H1 (cell line): Measurements from ENCODE around the gene ZNF394. TPM values are rescaled to one million over a fixed set of nuclear protein-coding genes. Genes with fewer than 3 reads are reported as not detected.
A peak's percentile ranks its signal among the peaks of the same experiment; 100 is the strongest.

Source experiments
- CTCF ChIA-PET: fragments of 300-600 bp; sonication (Branson Sonifier 250); formaldehyde crosslinking; loops from one replicate; lab custom pipeline; 2021; ENCODE audit not compliant: partially characterized antibody; lab: Charles Lee
- POLR2A ChIA-PET: fragments of 300-600 bp; sonication (Branson Sonifier 250); formaldehyde crosslinking; loops from one replicate; lab custom pipeline; 2021; ENCODE audit warnings: inconsistent platforms; ENCODE audit not compliant: partially characterized antibody; lab: Charles Lee
- DNase-seq, 2 experiments: peaks; one replicate each; pipeline versions ENCODE4 v3.0.0 to v3.0.0-alpha.2; 2010 to 2022; ENCODE audit warnings: low spot score in 2 of 2, low read depth in 1 of 2, mixed read lengths in 1 of 2
- FAIRE-seq: peaks from 2 replicates; lab custom pipeline; 2011; peaks lifted over from hg19 to GRCh38; lab: Jason Lieb, UNC
- H2AFZ ChIP-seq: 2 replicates; pipeline ENCODE4 v1.8.1; 2012; ENCODE audit warnings: low read length, inconsistent platforms
- H2AK5ac ChIP-seq: 2 replicates; pipeline ENCODE4 v1.6.1; 2013; ENCODE audit warnings: low read depth, low read length
- H2BK120ac ChIP-seq: replicated peaks from 2 replicates; pipeline ENCODE3; 2013; ENCODE audit warnings: low read depth, low read length, inconsistent platforms
- H2BK12ac ChIP-seq: 2 replicates; pipeline ENCODE4 v1.6.1; 2013; ENCODE audit warnings: low read depth, low read length
- H2BK15ac ChIP-seq: 2 replicates; pipeline ENCODE4 v1.6.1; 2013; ENCODE audit warnings: low read length
- H2BK20ac ChIP-seq: 2 replicates; pipeline ENCODE4 v1.6.1; 2013; ENCODE audit warnings: low read length
- H2BK5ac ChIP-seq: 2 replicates; pipeline ENCODE4 v1.6.1; 2013; ENCODE audit warnings: low read depth, low read length
- H3K14ac ChIP-seq: 2 replicates; pipeline ENCODE4 v1.6.1; 2013; ENCODE audit warnings: inconsistent platforms; ENCODE audit not compliant: insufficient read length
- H3K18ac ChIP-seq: 2 replicates; pipeline ENCODE4 v1.6.1; 2013; ENCODE audit warnings: low read length; ENCODE audit errors: extremely low read depth
- H3K23ac ChIP-seq: 2 replicates; pipeline ENCODE4 v1.6.1; 2013; ENCODE audit warnings: inconsistent platforms; ENCODE audit not compliant: insufficient read length
- H3K23me2 ChIP-seq: 2 replicates; pipeline ENCODE4 v1.6.1; 2013; ENCODE audit warnings: low read depth, low read length
- H3K27ac ChIP-seq: 2 replicates; pipeline ENCODE4 v1.6.1; 2011; ENCODE audit warnings: low read depth, low read length, inconsistent platforms
- H3K27me3 ChIP-seq, 4 experiments: replicated peaks in 1 of 4; 1 replicate in 1 of 4; 2 replicates in 3 of 4; pipeline versions ENCODE4 v1.6.1 to v1.8.1; 2011 to 2013; ENCODE audit warnings: low read length in 3 of 4, mild to moderate bottlenecking in 3 of 4, inconsistent platforms in 2 of 4, mixed read lengths in 2 of 4, moderate library complexity in 1 of 4; ENCODE audit not compliant: control insufficient read depth in 3 of 4, insufficient read depth in 3 of 4; ENCODE audit errors: extremely low read depth in 1 of 4
- H3K36me3 ChIP-seq, 4 experiments: 2 replicates each; pipeline versions ENCODE4 v1.6.1 to v1.8.1; 2011 to 2013; ENCODE audit warnings: mild to moderate bottlenecking in 4 of 4, low read length in 3 of 4, moderate library complexity in 2 of 4, control low read depth in 1 of 4, inconsistent platforms in 1 of 4; ENCODE audit not compliant: insufficient read depth in 4 of 4, control insufficient read depth in 2 of 4
- H3K4ac ChIP-seq: replicated peaks from 2 replicates; pipeline ENCODE3; 2013; ENCODE audit warnings: low read length, low read depth, mixed read lengths, inconsistent platforms; ENCODE audit not compliant: insufficient read length
- H3K4me1 ChIP-seq, 4 experiments: replicated peaks in 1 of 4; 1 replicate in 1 of 4; 2 replicates in 3 of 4; pipeline versions ENCODE4 v1.6.1 to v1.8.1; 2011 to 2013; ENCODE audit warnings: low read length in 3 of 4, inconsistent platforms in 2 of 4, mixed read lengths in 1 of 4; ENCODE audit not compliant: insufficient read depth in 4 of 4, control insufficient read depth in 3 of 4
- H3K4me2 ChIP-seq, 2 experiments: 2 replicates each; pipeline versions ENCODE4 v1.6.1 to v1.8.1; 2011 to 2013; ENCODE audit warnings: low read depth in 2 of 2, low read length in 2 of 2, control low read depth in 1 of 2, inconsistent platforms in 1 of 2, mild to moderate bottlenecking in 1 of 2; ENCODE audit not compliant: insufficient read depth in 1 of 2
- H3K4me3 ChIP-seq, 4 experiments: fragments of 200-600, 300-600 bp in 1 of 4; sonication (generic), shearing (Covaris generic), sonication (Bioruptor Twin) in 1 of 4; 2 replicates each; pipeline versions ENCODE4 v1.5.1 to v1.8.1; 2011 to 2016; ENCODE audit warnings: low read length in 4 of 4, low read depth in 3 of 4, control low read depth in 2 of 4, inconsistent platforms in 2 of 4, mild to moderate bottlenecking in 2 of 4, mixed read lengths in 1 of 4, moderate library complexity in 1 of 4; ENCODE audit not compliant: insufficient read depth in 2 of 4; ENCODE audit errors: extremely low read depth in 1 of 4
- H3K56ac ChIP-seq: replicated peaks from 2 replicates; pipeline ENCODE3; 2013; ENCODE audit warnings: low read depth, mild to moderate bottlenecking, mixed read lengths, low read length, inconsistent platforms; ENCODE audit not compliant: insufficient read length
- H3K79me1 ChIP-seq: 2 replicates; pipeline ENCODE4 v1.6.1; 2013; ENCODE audit warnings: low read depth, low read length, control low read depth
- H3K79me2 ChIP-seq, 2 experiments: 2 replicates each; pipeline versions ENCODE4 v1.6.1 to v1.8.1; 2012 to 2013; ENCODE audit warnings: low read length in 2 of 2, mild to moderate bottlenecking in 2 of 2, inconsistent platforms in 1 of 2; ENCODE audit not compliant: insufficient read depth in 2 of 2, control insufficient read depth in 1 of 2
- H3K9ac ChIP-seq, 4 experiments: replicated peaks in 1 of 4; 1 replicate in 1 of 4; 2 replicates in 3 of 4; pipeline versions ENCODE4 v1.6.1 to v1.8.1; 2011 to 2013; ENCODE audit warnings: low read depth in 3 of 4, low read length in 3 of 4, control low read depth in 2 of 4, mild to moderate bottlenecking in 2 of 4, moderate library complexity in 2 of 4, inconsistent platforms in 1 of 4; ENCODE audit errors: extremely low read depth in 1 of 4
- H3K9me3 ChIP-seq, 2 experiments: 2 replicates each; pipeline versions ENCODE4 v1.6.1 to v1.8.1; 2012 to 2013; ENCODE audit warnings: mild to moderate bottlenecking in 2 of 2, moderate library complexity in 2 of 2, control low read depth in 1 of 2, inconsistent platforms in 1 of 2, low read depth in 1 of 2, low read length in 1 of 2, mixed read lengths in 1 of 2; ENCODE audit not compliant: insufficient read depth in 2 of 2
- H4K20me1 ChIP-seq, 2 experiments: replicated peaks in 1 of 2; 2 replicates each; pipeline versions ENCODE3 to v1.8.1; 2011 to 2013; ENCODE audit warnings: inconsistent platforms in 2 of 2, low read length in 2 of 2, mild to moderate bottlenecking in 1 of 2; ENCODE audit not compliant: insufficient read depth in 2 of 2, control insufficient read depth in 1 of 2
- H4K5ac ChIP-seq: 2 replicates; pipeline ENCODE4 v1.6.1; 2013; ENCODE audit warnings: low read length, low read depth, mixed read lengths, inconsistent platforms; ENCODE audit not compliant: insufficient read length
- H4K8ac ChIP-seq: 2 replicates; pipeline ENCODE4 v1.8.0; 2013; ENCODE audit warnings: mild to moderate bottlenecking, moderate library complexity, low read length, inconsistent platforms; ENCODE audit not compliant: insufficient read depth; ENCODE audit errors: extremely low read depth
- H4K91ac ChIP-seq: replicated peaks from 2 replicates; pipeline ENCODE3; 2013; ENCODE audit warnings: low read length, mixed read lengths, inconsistent platforms; ENCODE audit not compliant: insufficient read length
- BRCA1 ChIP-seq: IDR thresholded peaks from 2 replicates; pipeline ENCODE4 v1.6.1; 2012; ENCODE audit warnings: low read depth, low read length, improper control_type of control experiment
- CEBPB ChIP-seq: IDR thresholded peaks from 2 replicates; pipeline ENCODE4 v1.6.1; 2012; ENCODE audit warnings: low read depth, low read length
- KDM5A ChIP-seq: fragments of 200-600 bp; IDR thresholded peaks from 2 replicates; pipeline ENCODE4 v1.7.1; 2012; ENCODE audit warnings: mild to moderate bottlenecking, low read length, inconsistent platforms, mixed read lengths
- RAD21 ChIP-seq, 2 experiments: IDR thresholded peaks in 1 of 2; conservative IDR thresholded peaks in 1 of 2; 2 replicates each; pipeline ENCODE4 v1.6.1; 2011; ENCODE audit warnings: low read depth in 2 of 2, low read length in 2 of 2, improper control_type of control experiment in 1 of 2, inconsistent platforms in 1 of 2, mild to moderate bottlenecking in 1 of 2, moderate library complexity in 1 of 2
- SP4 ChIP-seq: IDR thresholded peaks from 2 replicates; pipeline ENCODE4 v1.6.1; 2012; ENCODE audit warnings: low read length, inconsistent platforms
- TAF7 ChIP-seq: optimal IDR thresholded peaks from 2 replicates; pipeline ENCODE3; 2011; ENCODE audit warnings: low read depth, mild to moderate bottlenecking, inconsistent platforms, low read length, moderate library complexity, borderline replicate concordance
- WGBS, 2 experiments: shearing (Covaris generic) in 1 of 2; methylation state at CpG; one replicate each; pipeline versions ENCODE4 v1.1.6 to v1.1.7; 2013 to 2015; ENCODE audit warnings: low lambda C conversion rate in 2 of 2, mixed read lengths in 2 of 2, inconsistent platforms in 1 of 2, low coverage in 1 of 2, missing lambda C conversion rate in 1 of 2; ENCODE audit not compliant: insufficient replicate concordance in 2 of 2, insufficient coverage in 1 of 2, insufficient read length in 1 of 2; ENCODE audit errors: extremely low coverage in 1 of 2, missing lambda C conversion rate in 1 of 2; 5-methylcytosine and 5-hydroxymethylcytosine counted together
- long read RNA-seq, 2 experiments: library from RNA in 1 of 2; library from capped mRNA in 1 of 2; stranded (forward); transcript quantifications; one replicate each; pipeline ENCODE4 v2.0.0, GENCODE V29; 2021; ENCODE audit warnings: inconsistent platforms in 1 of 2
- polyA minus RNA-seq, 3 experiments: library from RNA; depleted of rRNA, polyadenylated mRNA; stranded (reverse); fragments of >200 nt; gene quantifications; 1 replicate in 2 of 3; 2 replicates in 1 of 3; pipeline ENCODE4 v1.2.3, GENCODE V29; 2011
- polyA plus RNA-seq, 7 experiments: library from polyadenylated mRNA; depleted of rRNA in 3 of 7; stranded (reverse) in 5 of 7; unstranded in 2 of 7; fragments of >200 nt in 5 of 7; fragments of 200-250 nt in 2 of 7; gene quantifications; 1 replicate in 5 of 7; 2 replicates in 1 of 7; 4 replicates in 1 of 7; pipeline versions ENCODE4 v1.2.1 to v1.2.3, GENCODE V29; 2011 to 2013; ENCODE audit warnings: missing spikeins in 2 of 7, mixed read lengths in 2 of 7
- total RNA-seq: library from RNA; stranded (reverse); fragmentation: NEBNext Ultra II Directional; extraction: Animal tissue kit (Norgen Biotek cat#: 25700); gene quantifications from 2 replicates; pipeline ENCODE4 v1.2.1, GENCODE V29; 2021

ZNF394 gene
- total RNA-seq: 19.3 and 24.0 TPM in 2 replicates
- polyA plus RNA-seq (2011; rRNA removed): 6.6 and 7.6 TPM in 2 replicates
- 11.1 TPM for polyA plus RNA-seq (2011; cell fraction: cytosol; rRNA removed)
- 5.8 TPM for polyA plus RNA-seq (2011; cell fraction: nucleus; rRNA removed)
- 15.6 to 17.2 TPM (median 15.8 TPM) in 4 replicates for polyA plus RNA-seq (2012, experiment 1 of 2)
- 7.8 TPM for polyA plus RNA-seq (2012, experiment 2 of 2)
- 11.4 TPM for polyA plus RNA-seq (2013, experiment 1 of 2)
- polyA plus RNA-seq (2013, experiment 2 of 2): 11.3 TPM
- polyA minus RNA-seq (2011; rRNA and poly(A)+ RNA removed): 12.1 and 15.3 TPM in 2 replicates
- polyA minus RNA-seq (2011; cell fraction: cytosol; rRNA and poly(A)+ RNA removed): 13.5 TPM
- polyA minus RNA-seq (2011; cell fraction: nucleus; rRNA and poly(A)+ RNA removed): 15.7 TPM
- long read RNA-seq, experiment 1, partial matches to known transcripts: 2 of 11 reads
- long read RNA-seq, experiment 1, other reads (novel, unspliced or antisense): 3 of 11 reads
- long read RNA-seq, experiment 2, transcript ZNF394-201 (3 exons, 2,179 nt): major isoform, 9 of 21 reads
- long read RNA-seq, experiment 2, transcript ZNF394-206 (2 exons, 1,619 nt): minor isoform, 6 of 21 reads
- long read RNA-seq, experiment 2, partial matches to known transcripts: 4 of 21 reads
- long read RNA-seq, experiment 2, other reads (novel, unspliced or antisense): 2 of 21 reads

DNA sequence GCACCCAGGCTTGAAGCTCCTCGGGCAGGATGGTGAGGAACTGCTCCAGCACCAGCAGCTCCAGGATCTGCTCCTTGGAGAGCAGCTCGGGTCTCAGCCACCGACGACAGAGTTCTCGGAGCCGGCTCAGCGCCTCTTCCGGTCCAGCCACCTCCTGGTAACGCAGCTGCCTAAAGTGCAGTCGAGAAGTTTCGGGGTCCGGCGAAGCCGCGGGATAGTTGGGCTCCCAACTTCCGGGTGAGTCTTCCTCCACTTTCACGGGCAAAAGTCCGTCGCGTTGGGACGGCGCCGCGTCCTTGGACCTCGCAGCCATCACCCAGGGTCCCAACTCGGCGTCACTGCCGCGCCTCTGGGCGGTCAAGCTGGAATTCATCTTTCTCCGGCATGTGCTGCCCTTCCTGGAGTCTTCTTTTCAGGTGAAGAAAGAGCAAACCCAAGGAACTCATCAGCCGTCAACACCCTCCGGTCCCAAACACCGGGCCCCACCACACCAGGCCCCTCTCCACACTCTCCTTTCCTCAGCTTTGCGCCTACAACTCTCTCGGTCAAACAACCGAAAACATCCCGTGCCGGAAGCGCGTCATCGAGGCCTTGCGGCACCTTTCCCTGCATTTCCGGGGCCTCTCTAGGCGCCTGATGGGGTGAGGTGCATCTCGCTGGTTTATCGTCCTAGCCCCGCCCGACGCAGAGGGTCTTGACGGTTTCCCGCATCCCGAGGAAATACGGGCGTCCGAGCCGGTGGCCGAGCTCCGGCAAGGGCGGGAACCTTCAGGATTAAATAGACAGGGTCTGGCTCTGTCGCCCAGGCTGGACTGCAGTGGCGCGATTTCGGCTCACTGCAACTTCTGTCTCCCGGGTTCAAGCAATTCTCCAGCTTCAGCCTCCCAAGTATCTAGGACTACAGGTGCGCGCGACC is at the start of gene ZNF394:
TSS of gene ZNF394 (minus strand) at position 561 of the 916 bp plus-strand sequence. CDS start at position 373, 188 bp downstream.
- Histone ChIP-seq H4K91ac (no peak within 1 kb of the TSS), H2BK5ac (peak within 1 kb of the TSS; percentile 93), H3K9ac (peak within 1 kb of the TSS; percentile 64 to 95 (median 90)), H3K4me3 (peak within 1 kb of the TSS; percentile 86 to 100 (median 93)), H3K4me1 (peaks cover 0 to 4% (median 0%) of the 10 kb centered on the region in 4 experiments; a peak in 3 of 7 replicates), H3K27me3 (no peaks in the 10 kb centered on the region), H3K23me2 (peaks cover 7% of the 10 kb centered on the region; the same call in 1 of the 2 replicates), H2AK5ac (no peak within 1 kb of the TSS), H3K27ac (peak within 1 kb of the TSS; percentile 88), H3K18ac (no peak within 1 kb of the TSS; the same call in 1 of the 2 replicates), H2BK15ac (no peak within 1 kb of the TSS), H4K8ac (peak within 1 kb of the TSS; percentile 99; the same call in 1 of the 2 replicates), H3K23ac (no peak within 1 kb of the TSS), H3K14ac (no peak within 1 kb of the TSS), H4K20me1 (peaks cover 5 to 12% of the 10 kb centered on the region in 2 experiments), H3K36me3 (peaks cover 0 to 15% (median 5%) of the 10 kb centered on the region in 4 experiments; a peak in 4 of 8 replicates), H2AFZ (0 out of 2 replicates have a peak within 1 kb of the TSS, but pooled peaks have one; percentile 52), H3K56ac (peak within 1 kb of the TSS; percentile 63), H2BK12ac (peak within 1 kb of the TSS; percentile 60; the same call in 1 of the 2 replicates), H3K4me2 (peak within 1 kb of the TSS; percentile 63 to 93), H4K5ac (peak within 1 kb of the TSS; percentile 39), H3K9me3 (no peaks in the 10 kb centered on the region), H2BK120ac (no peak within 1 kb of the TSS), H3K79me2 (peaks cover 9 to 33% of the 10 kb centered on the region in 2 experiments), H3K79me1 (peaks cover 7% of the 10 kb centered on the region; the same call in 1 of the 2 replicates), H3K4ac (peak within 1 kb of the TSS; percentile 21), H2BK20ac (no peak within 1 kb of the TSS)
- 4% methylated on average over 67 of the region's 68 CpGs; no CpG with 5 or more reads in 1 of the 2 experiments for WGBS, 2 experiments
- ChIA-PET CTCF (interaction anchor here (0.7 to 2.0 kb wide), 7 partner anchors 11 to 844 kb away, joined by 3 to 6 read pairs (median 3); no protein-coding TSS in a partner anchor), POLR2A (interaction anchor here (0.6 to 3.4 kb wide), 19 partner anchors 8 to 232 kb away, joined by 3 to 21 read pairs (median 3); partner anchors contain the start of genes BUD31, FAM200A, PDAP1 and ZNF655)
- FAIRE-seq (no peak), DNase-seq (peak; percentile 77 to 92)
- TF ChIP-seq RAD21 (IDR thresholded peaks at IDR 0.05 in 1 of 2, conservative IDR thresholded peaks at IDR 0.05 in 1 of 2; ENCODE audit: low read depth in 2 of 2, low read length in 2 of 2): no peak
- no peak for TF ChIP-seq BRCA1
- TF ChIP-seq KDM5A: peak; percentile 59
- TF ChIP-seq TAF7: no peak
- TF ChIP-seq CEBPB: no peak
- no peak; the same call in 1 of the 2 replicates for TF ChIP-seq SP4
